NT2/D1 (cell line): ENCODE measurements around the gene FAM117A.

ENCODE experiments used
- YY1 ChIP-seq: IDR thresholded peaks from 2 replicates; pipeline ENCODE4 v1.6.1; 2011; ENCODE audit not compliant: insufficient read length, insufficient read depth
- ZNF274 ChIP-seq: IDR thresholded peaks from 2 replicates; pipeline ENCODE4 v1.6.1; 2011; ENCODE audit warnings: mild to moderate bottlenecking, low read depth, low read length

- no peak for TF ChIP-seq YY1
- TF ChIP-seq ZNF274: no peak
These were observed 1.6 kb downstream of the FAM117A start for GRCh38 chr17:49762151-49762941.
